SK-N-SH (cell line): ENCODE data around the gene KRT71. TPM values are rescaled to one million over a fixed set of nuclear protein-coding genes. Genes with fewer than 3 reads are reported as not detected.

ENCODE experiments used
- CTCF ChIA-PET: fragments of 300-600, 350-600 bp; formaldehyde crosslinking; extraction: SDS; loops from one replicate; lab custom pipeline; 2021; lab: Yijun Ruan, JAX
- POLR2A ChIA-PET: fragments of 350-600 bp; sonication (Branson Sonifier 250); formaldehyde crosslinking; extraction: SDS; loops from one replicate; lab custom pipeline; 2020; ENCODE audit warnings: antibody characterized with exemption, inconsistent platforms; lab: Yijun Ruan, JAX
- DNase-seq: peaks from one replicate; pipeline ENCODE4 v3.0.0; 2012
- H2AFZ ChIP-seq: fragments of 200-600 bp; sonication (generic); 2 replicates; pipeline ENCODE4 v1.8.1; 2016; ENCODE audit warnings: antibody characterized with exemption, mild to moderate bottlenecking, low read depth
- H3F3A ChIP-seq: fragments of 200-600 bp; sonication (generic); replicated peaks from 2 replicates; pipeline ENCODE3; 2016; ENCODE audit warnings: antibody characterized with exemption, mild to moderate bottlenecking; ENCODE audit not compliant: insufficient read depth
- H3K27ac ChIP-seq, 2 experiments: fragments of 200-500 bp in 1 of 2; fragments of 200-600 bp in 1 of 2; sonication (Bioruptor generic) in 1 of 2; sonication (generic), shearing (Covaris generic) in 1 of 2; 2 replicates each; pipeline versions ENCODE4 v1.5.1 to v1.6.1; 2014 to 2016; ENCODE audit warnings: low read depth in 2 of 2, inconsistent platforms in 1 of 2, low read length in 1 of 2, mild to moderate bottlenecking in 1 of 2, mixed read lengths in 1 of 2
- H3K27me3 ChIP-seq: fragments of 200-600 bp; sonication (generic), shearing (Covaris generic); 2 replicates; pipeline ENCODE4 v1.6.1; 2016; ENCODE audit warnings: mixed run types; ENCODE audit not compliant: insufficient read depth
- H3K36me3 ChIP-seq, 2 experiments: fragments of 200-500 bp in 1 of 2; fragments of 200-600 bp in 1 of 2; sonication (Bioruptor generic) in 1 of 2; sonication (generic) in 1 of 2; replicated peaks in 1 of 2; 2 replicates each; pipeline versions ENCODE3 to v1.5.1; 2014 to 2016; ENCODE audit warnings: low read length in 1 of 2, mild to moderate bottlenecking in 1 of 2; ENCODE audit not compliant: insufficient read depth in 2 of 2, control insufficient read depth in 1 of 2
- H3K4me1 ChIP-seq, 2 experiments: fragments of 200-500 bp in 1 of 2; fragments of 200-600 bp in 1 of 2; sonication (Bioruptor generic) in 1 of 2; sonication (generic), shearing (Covaris generic) in 1 of 2; 2 replicates each; pipeline versions ENCODE4 v1.5.1 to v1.6.1; 2014 to 2016; ENCODE audit warnings: low read depth in 1 of 2, low read length in 1 of 2, mixed run types in 1 of 2; ENCODE audit not compliant: insufficient read depth in 2 of 2, control insufficient read depth in 1 of 2
- H3K4me2 ChIP-seq: fragments of 200-600 bp; sonication (generic), shearing (Covaris generic); 2 replicates; pipeline ENCODE4 v1.6.1; 2017; ENCODE audit warnings: mixed run types
- H3K4me3 ChIP-seq, 2 experiments: fragments of 200-500 bp in 1 of 2; fragments of 200-600 bp in 1 of 2; sonication (Bioruptor generic) in 1 of 2; sonication (generic), shearing (Covaris generic) in 1 of 2; 2 replicates each; pipeline versions ENCODE4 v1.5.1 to v1.8.1; 2014 to 2016; ENCODE audit warnings: low read depth in 2 of 2, inconsistent platforms in 1 of 2, low read length in 1 of 2, mild to moderate bottlenecking in 1 of 2, mixed read lengths in 1 of 2, moderate library complexity in 1 of 2
- H3K79me2 ChIP-seq: fragments of 200-600 bp; sonication (generic); 2 replicates; pipeline ENCODE4 v1.8.1; 2017; ENCODE audit warnings: mild to moderate bottlenecking; ENCODE audit not compliant: insufficient read depth
- H3K9ac ChIP-seq: fragments of 200-600 bp; sonication (generic); 2 replicates; pipeline ENCODE4 v1.6.1; 2017; ENCODE audit warnings: mixed run types
- H3K9me2 ChIP-seq: fragments of 200-600 bp; sonication (generic); 2 replicates; pipeline ENCODE4 v1.6.1; 2017; ENCODE audit warnings: mixed run types
- H3K9me3 ChIP-seq: fragments of 200-600 bp; sonication (generic); 2 replicates; pipeline ENCODE4 v1.6.1; 2017; ENCODE audit warnings: mixed run types, mild to moderate bottlenecking, moderate library complexity
- H4K20me1 ChIP-seq: fragments of 200-600 bp; sonication (generic); 2 replicates; pipeline ENCODE4 v1.6.1; 2017; ENCODE audit warnings: mild to moderate bottlenecking, mixed run types; ENCODE audit not compliant: insufficient read depth
- CHD2 ChIP-seq: fragments of 150-350 bp; IDR thresholded peaks from 2 replicates; pipeline ENCODE4 v1.6.1; 2018; ENCODE audit warnings: low read length; ENCODE audit not compliant: partially characterized antibody
- CTCF ChIP-seq: fragments of 200-600 bp; sonication (generic); IDR thresholded peaks from 2 replicates; pipeline ENCODE4 v1.6.1; 2017; ENCODE audit warnings: antibody characterized with exemption, mild to moderate bottlenecking, moderate library complexity
- ELF1 ChIP-seq: IDR thresholded peaks from 2 replicates; pipeline ENCODE4 v1.4.0; 2012
- EP300 ChIP-seq, 2 experiments: IDR thresholded peaks; 2 replicates each; pipeline versions ENCODE4 v1.4.0 to v1.6.1; 2012; ENCODE audit warnings: borderline replicate concordance in 1 of 2, low read depth in 1 of 2, low read length in 1 of 2
- EZH2phosphoT487 ChIP-seq: fragments of 200-600 bp; sonication (generic); IDR thresholded peaks from 2 replicates; pipeline ENCODE4 v1.6.1; 2017; ENCODE audit warnings: low read depth, mixed run types, mild to moderate bottlenecking, antibody characterized with exemption, moderate library complexity, borderline replicate concordance
- FOXM1 ChIP-seq: IDR thresholded peaks from 2 replicates; pipeline ENCODE4 v1.4.0; 2012; ENCODE audit warnings: low read depth, mild to moderate bottlenecking
- GATA2 ChIP-seq: sonication (generic); formaldehyde crosslinking; IDR thresholded peaks from 2 replicates; pipeline ENCODE4 v1.5.0; 2020; ENCODE audit warnings: mild to moderate bottlenecking, missing genetic modification reagents
- POLR2AphosphoS5 ChIP-seq: IDR thresholded peaks from 2 replicates; pipeline ENCODE4 v1.6.1; 2012; ENCODE audit warnings: low read depth, low read length
- RAD21 ChIP-seq: IDR thresholded peaks from 2 replicates; pipeline ENCODE4 v1.6.1; 2012; ENCODE audit warnings: mild to moderate bottlenecking, low read length
- REST ChIP-seq: IDR thresholded peaks from 2 replicates; pipeline ENCODE4 v1.6.1; 2012; ENCODE audit warnings: mild to moderate bottlenecking, low read depth, low read length, moderate library complexity
- RFX5 ChIP-seq: IDR thresholded peaks from 2 replicates; pipeline ENCODE4 v1.6.1; 2012; ENCODE audit warnings: mild to moderate bottlenecking, improper control_type of control experiment, low read length
- SIN3A ChIP-seq: IDR thresholded peaks from 2 replicates; pipeline ENCODE4 v1.6.1; 2012; ENCODE audit warnings: low read depth, mild to moderate bottlenecking, low read length, moderate library complexity, borderline replicate concordance
- TCF12 ChIP-seq: IDR thresholded peaks from 2 replicates; pipeline ENCODE4 v1.4.0; 2012
- USF2 ChIP-seq: fragments of 150-350 bp; IDR thresholded peaks from 2 replicates; pipeline ENCODE4 v1.6.1; 2017; ENCODE audit warnings: antibody characterized with exemption, low read length, low read depth, borderline replicate concordance
- WGBS: methylation state at CpG from one replicate; pipeline ENCODE4 v1.1.6; 2017; ENCODE audit warnings: low lambda C conversion rate; 5-methylcytosine and 5-hydroxymethylcytosine counted together
- polyA plus RNA-seq, 3 experiments: library from polyadenylated mRNA; depleted of rRNA; stranded (reverse); fragments of >200 nt; gene quantifications; 2 replicates each; pipeline ENCODE4 v1.2.3, GENCODE V29; 2012

Gene KRT71
- polyA plus RNA-seq, 1 of the 3 experiments (the other 2 are of a cell fraction) = not detected

- Histone ChIP-seq H4K20me1 (no peaks in the 10 kb centered on the region), H3K27ac (no peak overlapping the region), H3K9me2 (no peaks in the 10 kb centered on the region), H3K4me3 (no peak overlapping the region), H3F3A (no peaks in the 10 kb centered on the region), H3K79me2 (no peaks in the 10 kb centered on the region), H3K4me2 (no peak overlapping the region), H2AFZ (no peak overlapping the region), H3K9me3 (no peaks in the 10 kb centered on the region), H3K36me3 (no peaks in the 10 kb centered on the region), H3K4me1 (no peaks in the 10 kb centered on the region), H3K9ac (no peak overlapping the region), H3K27me3 (peaks cover 30% of the 10 kb centered on the region; the same call in 1 of the 2 replicates)
- ChIA-PET POLR2A (no interaction called here), CTCF (no interaction called here)
- WGBS = 19% methylated on average over 5 of the region's 5 CpGs
- DNase-seq = no peak
- no peak for TF ChIP-seq EP300 (IDR thresholded peaks at IDR 0.05; ENCODE audit: borderline replicate concordance in 1 of 2, low read depth in 1 of 2, low read length in 1 of 2)
- TF ChIP-seq RFX5 = no peak
- no peak for TF ChIP-seq USF2
- TF ChIP-seq CTCF = no peak
- TF ChIP-seq CHD2 = no peak
- TF ChIP-seq RAD21 = no peak
- no peak for TF ChIP-seq POLR2AphosphoS5
- TF ChIP-seq REST = no peak
These were observed 11.2 kb downstream of the KRT71 start for GRCh38 chr12:52541709-52542108.

GRCh38 chr12:52540531-52540930 lies 12.4 kb downstream of the KRT71 start:
- Histone ChIP-seq H3K27ac (no peak overlapping the region), H3K4me3 (no peak overlapping the region), H3K9ac (no peak overlapping the region), H3K36me3 (no peaks in the 10 kb centered on the region), H4K20me1 (no peaks in the 10 kb centered on the region), H3K9me2 (no peaks in the 10 kb centered on the region), H3F3A (no peaks in the 10 kb centered on the region), H3K4me1 (no peaks in the 10 kb centered on the region), H3K27me3 (peaks cover 19% of the 10 kb centered on the region; the same call in 1 of the 2 replicates), H3K4me2 (no peak overlapping the region), H3K9me3 (no peaks in the 10 kb centered on the region), H3K79me2 (no peaks in the 10 kb centered on the region), H2AFZ (no peak overlapping the region)
- TF ChIP-seq SIN3A (no peak), USF2 (no peak), GATA2 (CRISPR knock-in tag) (no peak), TCF12 (no peak), RFX5 (no peak), ELF1 (no peak), CHD2 (no peak), EZH2phosphoT487 (no peak), FOXM1 (no peak)
- ChIA-PET CTCF (no interaction called here), POLR2A (no interaction called here)
- DNase-seq = no peak
- 20% methylated on average over 4 of the region's 7 CpGs for WGBS
